H54 (cell line): ENCODE results near the gene SLC25A44.
"Not testable (repeated sequence)": the region's sequence is repeated elsewhere in the genome, so short reads cannot be mapped to it uniquely, and the experiment has no call there.

Experiments used
- DNase-seq: peaks from one replicate; pipeline ENCODE4 v3.0.0; 2011; ENCODE audit warnings: low spot score, mixed read lengths; ENCODE audit not compliant: insufficient read length
- FAIRE-seq: peaks from 3 replicates; lab custom pipeline; 2011; peaks lifted over from hg19 to GRCh38; lab: Jason Lieb, UNC
- POLR2A ChIP-seq: IDR thresholded peaks from 2 replicates; pipeline ENCODE4 v1.6.1; 2011; ENCODE audit warnings: low read depth, mild to moderate bottlenecking, low read length

Gene SLC25A44

GRCh38 chr1:156203331-156203730, 9.4 kb downstream of the SLC25A44 start:
- no peak for DNase-seq
- no peak for FAIRE-seq
- TF ChIP-seq POLR2A = no peak

- no peak for FAIRE-seq
- no peak for TF ChIP-seq POLR2A
- DNase-seq = no peak
Measured at GRCh38 chr1:156204686-156205085, 10.8 kb downstream of the SLC25A44 start.

GRCh38 chr1:156211243-156211642, 17.3 kb downstream of the SLC25A44 start:
- no peak for TF ChIP-seq POLR2A
- no peak for FAIRE-seq
- no peak for DNase-seq

GRCh38 chr1:156212130-156212529, 18.2 kb downstream of the SLC25A44 start:
- no peak for TF ChIP-seq POLR2A
- no peak for DNase-seq
- no peak for FAIRE-seq

GRCh38 chr1:156212833-156213643, 19.1 kb downstream of the SLC25A44 start, which contains the start of gene PMF1:
Gene PMF1 (plus strand): TSS chr1:156213007. CDS start chr1:156213016, 9 bp downstream.
- FAIRE-seq (no peak), DNase-seq (peak; percentile 100)
- TF ChIP-seq POLR2A = peak; percentile 61

GRCh38 chr1:156213644-156213966, 19.7 kb downstream of the SLC25A44 start:
- no peak for TF ChIP-seq POLR2A
- DNase-seq (no peak), FAIRE-seq (no peak)

GRCh38 chr1:156214024-156214748, 20.3 kb downstream of the SLC25A44 start:
- FAIRE-seq = no peak
- DNase-seq = peak; percentile 84
- TF ChIP-seq POLR2A = no peak

- not testable (repeated sequence) for DNase-seq
- FAIRE-seq = peak; percentile 6
Measured at GRCh38 chr1:156216361-156217086, 22.6 kb downstream of the SLC25A44 start.

- FAIRE-seq (no peak), DNase-seq (peak; percentile 54)
- no peak for TF ChIP-seq POLR2A
Measured at GRCh38 chr1:156217871-156218270, 24.0 kb downstream of the SLC25A44 start.

- TF ChIP-seq POLR2A = no peak
- no peak for FAIRE-seq
- DNase-seq = no peak
Measured at GRCh38 chr1:156220226-156220625, 26.3 kb downstream of the SLC25A44 start.

- TF ChIP-seq POLR2A = no peak
- DNase-seq (no peak), FAIRE-seq (no peak)
Measured at GRCh38 chr1:156221986-156222692, 28.2 kb downstream of the SLC25A44 start.

GRCh38 chr1:156225677-156226014, 31.7 kb downstream of the SLC25A44 start:
- DNase-seq = no peak
- no peak for TF ChIP-seq POLR2A
- FAIRE-seq = no peak

GRCh38 chr1:156226116-156226538, 32.2 kb downstream of the SLC25A44 start:
- no peak for TF ChIP-seq POLR2A
- FAIRE-seq = no peak
- DNase-seq = no peak

GRCh38 chr1:156226782-156227181, 32.9 kb downstream of the SLC25A44 start:
- TF ChIP-seq POLR2A = no peak
- DNase-seq = no peak
- FAIRE-seq = no peak
